T-helper 1 cell treated with Interleukin-12 subunit alpha and Interleukin-12 subunit beta and Interleukin-4 antibody, amounts not matched to agents 30 μg/mL and 1 μg/mL, for 36 hours (primary cell): ENCODE results near the gene CLEC4G.

ENCODE experiments used
- H3K27ac Mint-ChIP-seq: one replicate; pipeline ENCODE4 v1.8.0; 2021; ENCODE audit warnings: mild to moderate bottlenecking, mixed read lengths
- H3K27me3 Mint-ChIP-seq: one replicate; pipeline ENCODE4 v1.8.0; 2021; ENCODE audit warnings: low read depth, mixed read lengths
- H3K36me3 Mint-ChIP-seq: one replicate; pipeline ENCODE4 v1.8.0; 2021; ENCODE audit warnings: low read depth, mixed read lengths
- H3K4me1 Mint-ChIP-seq: one replicate; pipeline ENCODE4 v1.8.0; 2021; ENCODE audit warnings: low read depth, mixed read lengths
- H3K4me3 Mint-ChIP-seq: one replicate; pipeline ENCODE4 v1.8.0; 2021; ENCODE audit warnings: mild to moderate bottlenecking, moderate library complexity, mixed read lengths
- H3K9me3 Mint-ChIP-seq: one replicate; pipeline ENCODE4 v1.8.0; 2021; ENCODE audit warnings: mixed read lengths

The CLEC4G gene

GRCh38 chr19:7680606-7681339 lies 51.1 kb downstream of the CLEC4G start, which contains the start of gene TRAPPC5:
Gene TRAPPC5 (plus strand): TSS chr19:7680833. CDS start chr19:7682254, 1,421 bp downstream.
- Mint-ChIP-seq H3K27me3 (peaks cover 21% of the 10 kb centered on the region), H3K4me3 (peak within 1 kb of the TSS; percentile 90), H3K36me3 (peaks cover 10% of the 10 kb centered on the region), H3K4me1 (peaks cover 33% of the 10 kb centered on the region), H3K9me3 (no peaks in the 10 kb centered on the region), H3K27ac (peak within 1 kb of the TSS; percentile 93)

DNA sequence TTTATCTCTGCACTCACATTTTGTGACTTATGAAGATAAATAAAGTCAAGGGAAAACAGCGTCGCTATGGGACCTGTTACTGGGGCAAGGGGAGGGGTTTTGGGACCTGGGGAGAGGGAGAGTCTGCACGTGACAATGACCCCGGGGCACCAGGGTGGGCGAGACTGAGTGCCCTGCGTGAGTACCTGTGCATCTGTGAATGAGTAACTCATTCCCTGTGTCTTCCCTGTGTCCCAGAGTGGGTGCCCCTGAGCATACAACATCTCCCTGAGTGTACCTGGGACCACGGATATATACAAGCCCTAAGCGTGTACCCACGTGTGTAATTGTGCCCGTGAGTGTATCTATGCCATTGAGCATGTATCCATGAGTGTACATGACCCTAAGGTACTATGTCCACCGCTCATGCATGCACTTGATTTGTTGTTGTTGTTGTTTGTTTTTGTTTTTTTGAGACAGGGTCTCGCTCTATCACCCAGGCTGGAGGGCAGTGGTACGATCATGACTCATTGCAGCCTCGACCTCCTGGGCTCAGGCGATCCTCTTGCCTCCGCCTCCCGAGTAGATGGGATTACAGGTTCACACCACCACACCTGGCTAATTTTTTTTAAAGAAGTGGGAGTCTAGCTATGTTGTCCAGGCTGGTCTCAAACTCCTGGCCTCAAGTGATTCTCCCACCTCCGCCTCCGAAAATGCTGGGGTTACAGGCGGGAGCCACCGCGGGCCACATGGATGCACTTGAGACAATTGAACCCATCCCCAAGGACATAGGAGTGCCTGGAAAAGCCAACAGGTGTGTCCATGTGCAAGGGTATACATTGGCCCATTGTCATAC lies 51.9 kb downstream of the CLEC4G start:
- Mint-ChIP-seq H3K27ac (peak overlapping the region; percentile 67), H3K4me1 (peaks cover 34% of the 10 kb centered on the region), H3K9me3 (no peaks in the 10 kb centered on the region), H3K36me3 (peaks cover 7% of the 10 kb centered on the region), H3K27me3 (peaks cover 22% of the 10 kb centered on the region), H3K4me3 (peak overlapping the region; percentile 58)

- peak overlapping the region; percentile 67 for H3K27ac Mint-ChIP-seq
- H3K4me1 Mint-ChIP-seq, result peaks cover 36% of the 10 kb centered on the region
- peaks cover 26% of the 10 kb centered on the region for H3K27me3 Mint-ChIP-seq
- no peaks in the 10 kb centered on the region for H3K9me3 Mint-ChIP-seq
- peak overlapping the region; percentile 43 for H3K4me3 Mint-ChIP-seq
- peaks cover 7% of the 10 kb centered on the region for H3K36me3 Mint-ChIP-seq
Measured at GRCh38 chr19:7678971-7679751, 52.7 kb downstream of the CLEC4G start.
